NB4 (cell line): ENCODE data around the gene PPFIBP2.

Source experiments
- DNase-seq: peaks from one replicate; pipeline ENCODE4 v3.0.0; 2010; ENCODE audit warnings: low read depth
- H3K4me3 ChIP-seq: one replicate; pipeline ENCODE4 v1.5.1; 2011; ENCODE audit warnings: mild to moderate bottlenecking, low read depth, low read length, moderate library complexity
- MYC ChIP-seq: IDR thresholded peaks from 2 replicates; pipeline ENCODE4 v1.6.1; 2011; ENCODE audit warnings: low read depth, low read length
- POLR2A ChIP-seq: IDR thresholded peaks from 2 replicates; pipeline ENCODE4 v1.6.1; 2011; ENCODE audit warnings: mild to moderate bottlenecking; ENCODE audit not compliant: insufficient read length; ENCODE audit errors: extremely low read depth
- TF ChIP-seq, protein P1 (sequence below): IDR thresholded peaks from 2 replicates; pipeline ENCODE4 v1.6.1; 2011; ENCODE audit warnings: low read depth, low read length
- TF ChIP-seq, protein P2 (sequence below): IDR thresholded peaks from one replicate; pipeline ENCODE4 v1.5.1; 2012; ENCODE audit warnings: low read depth, low read length

PPFIBP2 gene

DNA sequence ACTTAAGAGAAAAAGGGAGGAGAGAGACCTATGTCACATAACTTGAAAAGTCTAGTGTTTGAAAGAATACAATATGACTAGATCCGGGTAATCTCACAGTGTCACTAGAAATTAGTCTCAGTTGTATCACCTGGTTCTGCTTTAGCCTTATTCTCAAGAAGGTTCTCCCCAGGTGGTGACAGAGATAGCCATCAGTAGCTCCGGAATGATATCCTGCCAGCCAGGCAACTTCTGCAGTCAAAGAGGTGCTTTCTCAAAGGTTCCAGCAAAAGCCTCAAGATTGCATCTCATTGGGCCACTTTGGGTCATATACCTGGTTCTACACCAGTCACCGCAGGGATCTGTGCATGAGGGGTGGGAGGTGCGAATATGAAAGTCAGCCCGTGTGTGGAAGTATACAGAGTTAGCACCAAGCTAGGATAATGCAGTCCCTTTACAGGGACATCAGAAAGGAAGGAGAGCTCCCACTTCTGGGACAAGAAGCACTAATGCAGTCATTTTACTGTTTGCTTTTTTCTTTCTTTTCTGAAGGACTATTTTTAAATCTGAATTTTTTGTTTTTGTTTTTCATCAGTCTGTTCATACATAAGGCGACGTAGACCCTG, 98.4 kb downstream of the PPFIBP2 start:
- H3K4me3 ChIP-seq: no peak overlapping the region
- no peak for DNase-seq
- no peak for TF ChIP-seq POLR2A

DNA sequence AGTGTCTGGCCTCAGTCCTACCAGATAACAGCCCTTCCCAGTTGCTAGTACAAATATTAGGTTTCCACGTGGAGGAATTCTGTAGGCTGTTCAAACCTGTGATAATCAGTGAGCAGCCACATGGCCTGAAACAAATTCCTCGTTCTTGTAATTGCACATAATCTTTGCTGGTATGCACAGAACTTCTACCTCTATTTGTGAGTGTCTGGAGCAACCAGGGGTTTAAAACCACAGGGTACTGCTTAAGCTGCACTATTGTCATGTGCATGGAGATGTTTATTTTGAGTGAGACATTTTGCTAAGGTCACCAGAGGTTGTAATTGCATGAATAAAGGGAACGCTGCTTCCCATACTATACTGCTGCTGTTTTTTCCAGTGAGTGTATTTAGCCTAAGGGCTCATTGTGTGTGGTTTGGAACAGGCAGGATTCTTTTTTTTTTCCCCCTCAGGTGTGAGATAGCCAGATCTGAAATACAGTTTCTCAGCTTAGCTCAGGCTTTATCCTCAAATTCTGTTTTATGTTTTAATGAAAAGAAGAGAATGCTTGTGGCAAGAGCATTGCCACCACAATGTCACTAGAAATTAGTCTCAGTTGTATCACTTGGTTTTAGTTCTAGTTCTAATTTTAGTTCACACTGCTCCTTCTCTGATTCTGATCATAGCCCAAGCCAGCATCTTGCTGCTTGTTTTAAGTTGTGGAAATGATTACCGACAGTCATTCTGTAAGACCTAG, 99.0 kb downstream of the PPFIBP2 start:
- no peak for DNase-seq
- TF ChIP-seq, protein P1, sequence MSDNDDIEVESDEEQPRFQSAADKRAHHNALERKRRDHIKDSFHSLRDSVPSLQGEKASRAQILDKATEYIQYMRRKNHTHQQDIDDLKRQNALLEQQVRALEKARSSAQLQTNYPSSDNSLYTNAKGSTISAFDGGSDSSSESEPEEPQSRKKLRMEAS: no peak
- no peak overlapping the region for H3K4me3 ChIP-seq

DNA sequence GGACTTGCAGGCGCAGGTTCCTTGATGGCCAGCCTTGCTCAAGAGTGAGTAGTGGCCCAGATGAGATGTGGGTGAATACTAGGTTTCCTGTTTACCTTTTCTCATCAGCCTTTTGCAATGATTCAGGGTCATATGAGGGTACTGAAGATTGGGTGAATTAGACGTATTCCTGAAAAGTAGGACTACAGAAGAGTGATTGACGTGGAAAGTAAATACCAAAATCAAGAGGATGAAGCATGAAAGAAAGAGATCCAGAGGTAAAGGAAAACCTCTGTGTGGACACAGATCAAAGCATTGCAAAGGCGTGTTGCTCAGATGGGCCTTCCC, 99.6 kb downstream of the PPFIBP2 start:
- TF ChIP-seq, protein P2, sequence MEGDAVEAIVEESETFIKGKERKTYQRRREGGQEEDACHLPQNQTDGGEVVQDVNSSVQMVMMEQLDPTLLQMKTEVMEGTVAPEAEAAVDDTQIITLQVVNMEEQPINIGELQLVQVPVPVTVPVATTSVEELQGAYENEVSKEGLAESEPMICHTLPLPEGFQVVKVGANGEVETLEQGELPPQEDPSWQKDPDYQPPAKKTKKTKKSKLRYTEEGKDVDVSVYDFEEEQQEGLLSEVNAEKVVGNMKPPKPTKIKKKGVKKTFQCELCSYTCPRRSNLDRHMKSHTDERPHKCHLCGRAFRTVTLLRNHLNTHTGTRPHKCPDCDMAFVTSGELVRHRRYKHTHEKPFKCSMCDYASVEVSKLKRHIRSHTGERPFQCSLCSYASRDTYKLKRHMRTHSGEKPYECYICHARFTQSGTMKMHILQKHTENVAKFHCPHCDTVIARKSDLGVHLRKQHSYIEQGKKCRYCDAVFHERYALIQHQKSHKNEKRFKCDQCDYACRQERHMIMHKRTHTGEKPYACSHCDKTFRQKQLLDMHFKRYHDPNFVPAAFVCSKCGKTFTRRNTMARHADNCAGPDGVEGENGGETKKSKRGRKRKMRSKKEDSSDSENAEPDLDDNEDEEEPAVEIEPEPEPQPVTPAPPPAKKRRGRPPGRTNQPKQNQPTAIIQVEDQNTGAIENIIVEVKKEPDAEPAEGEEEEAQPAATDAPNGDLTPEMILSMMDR: no peak
- TF ChIP-seq MYC: no peak
- H3K4me3 ChIP-seq: no peak overlapping the region
- no peak for DNase-seq

DNA sequence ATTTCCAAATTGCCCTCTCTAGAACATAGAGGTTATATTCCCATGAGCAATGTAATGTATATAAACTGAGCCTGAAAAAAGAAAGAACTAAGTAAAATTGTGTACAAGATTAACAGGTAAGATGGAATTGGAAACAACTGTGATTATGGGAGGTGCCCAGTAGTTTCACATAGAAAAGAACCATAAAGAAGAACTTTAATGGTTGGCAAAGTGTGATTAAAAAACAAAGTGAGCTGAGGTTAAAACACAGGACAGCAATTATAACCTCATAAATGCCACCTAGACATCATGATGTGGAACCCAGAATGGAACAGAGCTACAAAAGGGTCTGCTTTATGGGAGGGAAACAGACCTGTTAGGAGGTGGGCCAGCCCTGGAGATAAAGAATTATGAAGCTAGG, 100.9 kb downstream of the PPFIBP2 start:
- TF ChIP-seq, protein P2: no peak
- no peak for TF ChIP-seq MYC
- TF ChIP-seq POLR2A: no peak
- TF ChIP-seq, protein P1: no peak
- H3K4me3 ChIP-seq: no peak overlapping the region
- DNase-seq: no peak

DNA sequence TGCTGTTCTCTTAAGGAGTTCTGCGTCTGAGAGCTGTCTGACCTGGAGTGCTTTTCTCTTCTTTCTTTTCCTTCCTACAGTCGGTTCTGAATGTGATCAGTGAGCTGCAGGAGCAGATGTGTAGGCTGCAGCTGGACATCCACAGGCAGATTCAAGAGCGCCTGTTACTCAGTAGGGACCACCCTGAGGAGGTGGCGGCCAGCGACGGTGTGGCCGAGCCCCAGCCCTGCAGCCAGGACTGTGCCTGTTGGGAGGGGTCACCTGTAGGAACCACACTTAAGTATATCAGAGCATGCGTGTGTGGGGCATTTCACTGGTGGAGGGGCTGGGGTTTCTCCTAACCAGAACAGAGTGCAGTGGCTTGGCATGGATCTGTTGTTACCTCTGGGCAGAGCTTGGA, 103.2 kb downstream of the PPFIBP2 start:
- no peak overlapping the region for H3K4me3 ChIP-seq
- TF ChIP-seq, protein P2: no peak
- TF ChIP-seq, protein P1: no peak
- DNase-seq: no peak

DNA sequence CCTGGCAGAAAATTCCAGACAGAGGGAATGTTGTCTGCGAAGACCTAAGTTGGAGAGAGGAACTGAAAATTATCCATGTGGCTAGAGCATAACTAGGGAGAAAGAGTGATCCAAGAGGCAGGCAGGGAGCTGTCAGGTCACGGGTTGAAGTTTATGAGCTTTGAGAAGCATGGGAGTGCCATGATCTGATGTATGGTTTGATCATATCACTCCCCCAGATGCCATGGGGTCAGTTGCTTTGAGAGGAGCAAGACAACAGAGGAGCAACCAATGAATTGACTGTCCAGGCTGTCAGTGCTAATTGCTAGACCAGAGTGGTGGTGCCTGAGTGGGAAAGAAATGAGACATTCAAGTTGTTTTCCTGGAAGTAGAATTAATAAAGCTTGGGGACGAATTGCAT, 105.5 kb downstream of the PPFIBP2 start:
- no peak overlapping the region for H3K4me3 ChIP-seq
- TF ChIP-seq, protein P1: no peak
- TF ChIP-seq, protein P2: no peak
- TF ChIP-seq POLR2A (no peak), MYC (no peak)
- DNase-seq: no peak

DNA sequence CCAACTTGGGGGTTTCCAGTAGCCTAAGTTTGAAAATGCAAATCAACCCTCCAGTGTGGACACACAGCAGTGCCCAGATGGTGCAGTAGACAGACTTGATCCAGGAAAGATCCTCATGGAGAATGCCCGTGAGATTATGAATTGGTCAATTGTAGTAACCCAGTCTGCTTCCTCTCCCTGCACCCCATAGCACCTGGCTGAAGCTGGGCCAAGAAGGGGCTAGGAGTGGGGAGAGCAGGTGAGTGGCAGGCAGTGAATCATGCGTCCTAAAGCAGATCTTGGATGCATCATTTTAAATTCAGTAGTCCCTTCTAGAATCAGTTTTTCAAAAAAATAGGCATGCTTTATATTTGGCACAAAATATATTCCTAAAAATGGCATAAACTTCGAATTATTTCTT, 107.3 kb downstream of the PPFIBP2 start:
- no peak for TF ChIP-seq MYC
- TF ChIP-seq, protein P1: no peak
- TF ChIP-seq POLR2A: no peak
- TF ChIP-seq, protein P2: no peak
- no peak for DNase-seq
- H3K4me3 ChIP-seq: no peak overlapping the region
